D341Med (cell line): ENCODE measurements around the gene ODAD3.
A peak's percentile ranks its signal among the peaks of the same experiment; 100 is the strongest.
"Not testable (repeated sequence)": the region's sequence is repeated elsewhere in the genome, so short reads cannot be mapped to it uniquely, and the experiment has no call there.

ENCODE experiments used
- DNase-seq: peaks from one replicate; pipeline ENCODE4 v3.0.0; 2012; ENCODE audit warnings: low spot score

The ODAD3 gene

DNA sequence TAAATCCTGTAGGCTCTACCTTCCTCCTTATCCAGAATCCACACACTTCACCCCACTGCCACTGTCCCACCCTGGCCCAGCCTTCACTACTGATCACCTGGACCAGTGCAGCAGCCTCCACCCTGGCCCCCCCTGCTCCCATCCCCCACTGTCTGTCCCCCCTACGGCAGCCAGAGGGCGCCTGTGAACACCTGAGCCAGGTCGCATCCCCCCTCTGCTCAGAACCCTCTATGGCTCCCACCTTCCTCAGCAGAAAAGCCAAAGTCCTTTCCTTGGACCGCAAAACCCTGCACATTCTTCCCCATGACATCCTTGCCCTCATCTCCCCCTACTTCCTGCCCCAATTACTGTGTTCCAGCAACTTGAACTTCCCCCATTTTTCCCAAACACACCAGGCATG lies 25.3 kb upstream of the ODAD3 start:
- DNase-seq = peak; percentile 49

GRCh38 chr19:11458912-11459311 lies 24.0 kb upstream of the ODAD3 start:
- DNase-seq = not testable (repeated sequence)

DNA sequence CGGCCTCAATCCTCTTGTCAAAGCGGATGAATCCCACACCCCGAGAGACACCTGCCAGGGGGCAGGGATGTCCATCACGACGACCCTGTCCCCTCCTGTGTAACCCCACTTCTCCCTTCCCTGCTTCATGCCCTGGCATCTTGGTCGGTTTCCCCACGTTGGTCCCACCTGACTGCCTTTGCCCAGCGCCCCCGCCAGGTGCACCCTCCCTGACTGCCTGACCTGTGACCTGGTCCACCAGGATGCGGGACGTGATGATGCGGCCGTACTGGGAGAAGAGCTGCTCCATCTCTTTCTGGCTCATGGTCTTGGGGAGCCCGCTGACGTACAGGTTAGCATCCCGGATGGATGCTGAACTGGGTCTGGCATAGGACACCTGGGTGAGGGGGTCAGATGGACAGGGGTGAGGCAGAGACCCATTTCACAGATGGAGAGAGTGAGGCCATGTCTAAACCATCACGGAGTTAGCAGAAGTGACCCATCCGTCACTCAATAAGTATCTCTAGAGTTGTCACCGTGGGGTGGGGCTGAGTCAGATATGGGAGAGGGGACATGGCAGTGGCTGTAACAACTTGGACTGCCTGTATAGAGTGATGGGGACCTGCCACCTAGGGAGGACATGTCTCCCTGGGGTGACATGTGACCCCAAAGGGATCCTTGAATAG lies 23.4 kb upstream of the ODAD3 start:
- DNase-seq = no peak

DNA sequence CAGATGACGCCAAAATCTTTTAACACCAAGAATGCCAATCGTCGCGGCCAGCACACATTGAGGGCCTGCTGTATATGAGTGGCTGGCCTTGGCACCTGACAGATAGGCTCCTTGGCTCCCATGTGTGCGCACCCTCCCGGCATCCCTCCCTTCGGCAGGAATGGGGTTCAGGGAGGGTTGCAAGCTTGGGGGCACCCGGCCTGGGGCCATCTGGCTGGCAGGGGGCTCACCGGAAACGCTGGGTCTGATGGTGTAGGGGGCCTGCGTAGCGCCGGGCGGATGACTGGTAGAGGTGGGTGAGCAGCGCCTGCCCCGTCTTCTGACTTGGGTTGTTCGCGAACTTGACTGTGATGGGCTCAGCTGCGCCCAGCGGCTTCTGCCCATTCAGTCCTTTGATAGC lies 22.9 kb upstream of the ODAD3 start:
- peak; percentile 33 for DNase-seq

- DNase-seq = peak; percentile 38
Measured at GRCh38 chr19:11457115-11457514, 22.2 kb upstream of the ODAD3 start.

DNA sequence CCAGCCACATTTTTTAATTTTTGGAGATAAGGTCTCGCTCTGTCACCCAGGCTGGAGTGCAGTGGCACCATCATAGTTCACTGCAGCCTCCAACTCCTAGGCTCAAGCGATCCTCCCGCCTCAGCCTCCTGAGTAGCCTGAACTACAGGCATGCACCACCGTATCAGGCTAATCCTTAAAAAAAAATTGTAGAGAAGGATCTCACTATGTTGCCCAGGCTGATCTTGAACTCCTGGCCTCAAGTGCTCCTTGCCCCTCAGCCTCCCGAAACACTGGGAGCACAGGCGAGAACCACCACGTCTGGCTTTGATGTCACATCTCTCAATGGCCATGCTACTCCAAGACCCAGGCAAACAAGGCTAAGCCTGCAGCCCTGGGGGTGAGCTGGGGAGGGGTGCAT lies 21.7 kb upstream of the ODAD3 start:
- DNase-seq = no peak

- DNase-seq = not testable (repeated sequence)
Measured at GRCh38 chr19:11455233-11455554, 20.3 kb upstream of the ODAD3 start.

- peak; percentile 73 for DNase-seq
Measured at GRCh38 chr19:11453468-11454341, 18.8 kb upstream of the ODAD3 start.

- DNase-seq = peak; percentile 45
Measured at GRCh38 chr19:11452620-11453310, 17.8 kb upstream of the ODAD3 start.

DNA sequence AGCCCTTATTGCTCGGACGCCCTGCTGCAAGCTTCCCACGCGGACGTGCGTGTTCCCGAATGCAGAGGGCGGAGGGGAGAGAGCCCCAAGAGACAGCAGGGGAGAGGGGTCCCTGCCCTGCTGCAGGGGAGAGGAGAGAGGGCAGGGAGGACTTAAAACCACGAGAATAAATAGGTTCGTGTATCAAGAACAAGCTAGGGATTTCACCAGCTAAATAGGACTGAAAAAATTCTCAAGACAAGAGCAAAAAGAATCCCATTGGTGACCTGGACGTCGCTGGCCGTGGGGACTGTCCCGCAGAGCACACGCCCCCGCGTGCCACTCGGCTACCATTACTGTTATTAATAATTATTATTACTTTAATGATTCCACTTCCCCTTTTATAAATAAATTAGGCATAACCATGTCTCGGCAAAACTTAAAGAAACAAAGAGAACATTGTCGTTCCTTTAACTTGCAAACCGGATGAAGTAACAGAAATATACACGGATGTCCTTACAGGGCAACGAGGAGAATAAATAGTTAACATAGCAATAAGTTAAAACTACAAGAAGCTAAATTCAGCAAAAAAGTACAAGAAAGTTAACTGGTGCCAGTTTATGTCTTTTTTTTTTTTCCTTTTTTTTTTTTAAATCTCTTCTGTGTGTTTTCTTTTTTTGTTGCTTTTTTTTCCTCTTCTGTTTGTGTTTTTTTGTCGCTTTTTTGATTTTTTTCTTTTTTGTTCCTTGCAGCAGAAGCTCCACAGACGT lies 17.1 kb upstream of the ODAD3 start:
- DNase-seq = peak; percentile 34

- peak; percentile 34 for DNase-seq
Measured at GRCh38 chr19:11451327-11451870, 16.5 kb upstream of the ODAD3 start.

DNA sequence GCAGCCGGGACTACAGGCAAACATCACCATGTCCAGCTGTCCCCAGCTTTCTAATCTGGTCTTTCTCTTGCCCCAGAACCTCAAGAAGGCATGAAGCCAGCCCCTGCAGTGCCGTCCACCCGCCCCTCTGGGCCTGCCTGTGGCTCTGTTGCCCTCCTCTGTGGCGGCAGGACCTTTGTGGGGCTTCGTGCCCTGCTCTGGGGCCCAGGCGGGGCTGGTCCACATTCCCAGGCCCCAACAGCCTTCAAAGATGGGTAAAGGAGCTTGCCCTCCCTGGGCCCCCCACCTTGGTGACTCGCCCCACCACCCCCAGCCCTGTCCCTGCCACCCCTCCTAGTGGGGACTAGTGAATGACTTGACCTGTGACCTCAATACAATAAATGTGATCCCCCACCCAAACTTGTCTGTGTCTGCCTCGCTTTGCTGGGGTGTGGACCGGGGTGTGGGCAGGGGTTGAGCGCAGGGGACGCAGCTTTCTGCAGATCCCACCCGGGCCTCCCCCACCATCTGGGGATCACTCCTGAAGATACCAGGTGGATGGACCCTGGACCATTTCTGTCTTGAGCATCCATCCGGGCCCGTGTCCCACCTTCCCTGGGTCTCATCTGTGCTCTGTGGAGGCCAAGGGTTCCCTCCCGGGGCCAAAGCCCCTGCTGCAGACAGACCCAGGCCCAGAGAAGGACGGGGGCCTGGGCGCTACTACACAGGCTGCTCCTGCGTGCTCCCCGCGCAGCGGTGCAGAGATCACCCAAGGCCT lies 15.8 kb upstream of the ODAD3 start:
- DNase-seq = peak; percentile 33

GRCh38 chr19:11448923-11449554 lies 14.1 kb upstream of the ODAD3 start:
- peak; percentile 26 for DNase-seq

DNA sequence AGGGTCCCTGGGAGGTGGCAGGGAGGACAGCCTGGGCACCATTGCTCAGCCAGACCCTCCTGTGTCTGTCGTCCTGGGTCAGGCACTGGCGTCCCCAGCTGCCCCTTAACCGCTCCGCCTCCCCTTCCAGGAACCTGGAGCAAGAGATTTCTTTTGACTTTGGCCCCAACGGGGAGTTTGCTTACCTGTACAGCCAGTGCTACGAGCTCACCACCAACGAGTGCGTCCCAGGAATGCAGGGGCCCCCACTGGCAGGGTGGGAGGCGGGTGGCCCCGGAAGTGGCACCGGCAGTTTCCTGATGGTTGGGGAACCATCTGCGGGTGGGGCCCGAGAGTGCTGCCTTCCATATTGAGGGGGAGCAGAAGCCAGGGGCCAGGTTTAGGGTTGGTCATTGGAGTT lies 13.5 kb upstream of the ODAD3 start:
- no peak for DNase-seq

DNA sequence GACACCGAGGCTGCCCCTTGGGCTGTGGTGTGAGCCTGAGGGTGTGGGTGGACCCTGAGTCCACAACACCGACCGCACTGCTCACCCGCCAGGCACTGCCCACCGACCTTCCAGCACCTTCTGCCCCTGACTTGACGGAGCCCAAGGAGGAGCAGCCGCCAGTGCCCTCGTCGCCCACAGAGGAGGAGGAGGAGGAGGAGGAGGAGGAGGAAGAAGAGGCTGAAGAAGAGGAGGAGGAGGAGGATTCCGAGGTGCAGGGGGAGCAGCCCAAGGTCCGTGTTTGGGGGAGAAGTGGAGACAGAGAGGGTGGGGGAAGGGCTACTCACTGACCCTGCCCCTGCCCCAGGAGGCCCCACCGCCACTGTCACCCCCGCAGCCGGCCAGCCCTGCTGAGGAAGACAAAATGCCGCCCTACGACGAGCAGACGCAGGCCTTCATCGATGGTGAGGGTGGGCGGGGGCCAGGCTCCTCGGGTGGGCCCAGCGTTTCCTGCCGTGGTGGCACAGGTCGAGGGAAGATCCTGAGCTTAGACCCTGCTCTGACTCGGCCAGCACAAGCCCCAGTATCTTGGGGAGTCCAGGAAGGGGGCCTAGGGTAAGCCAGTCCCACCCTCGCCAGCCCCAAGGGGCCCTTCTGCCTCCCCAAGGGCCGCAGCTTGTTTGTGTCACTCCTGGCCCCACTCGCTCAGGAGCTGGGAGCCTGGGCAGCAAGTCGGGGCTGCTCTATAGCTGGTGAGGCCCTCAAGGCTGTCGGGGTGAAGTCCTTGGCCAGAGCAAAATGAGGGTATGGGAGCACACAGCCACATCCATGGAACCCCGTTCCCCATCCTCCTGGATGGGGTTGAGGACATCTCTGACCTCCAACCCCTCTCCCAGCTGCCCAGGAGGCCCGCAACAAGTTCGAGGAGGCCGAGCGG lies 12.7 kb upstream of the ODAD3 start:
- peak; percentile 38 for DNase-seq

DNA sequence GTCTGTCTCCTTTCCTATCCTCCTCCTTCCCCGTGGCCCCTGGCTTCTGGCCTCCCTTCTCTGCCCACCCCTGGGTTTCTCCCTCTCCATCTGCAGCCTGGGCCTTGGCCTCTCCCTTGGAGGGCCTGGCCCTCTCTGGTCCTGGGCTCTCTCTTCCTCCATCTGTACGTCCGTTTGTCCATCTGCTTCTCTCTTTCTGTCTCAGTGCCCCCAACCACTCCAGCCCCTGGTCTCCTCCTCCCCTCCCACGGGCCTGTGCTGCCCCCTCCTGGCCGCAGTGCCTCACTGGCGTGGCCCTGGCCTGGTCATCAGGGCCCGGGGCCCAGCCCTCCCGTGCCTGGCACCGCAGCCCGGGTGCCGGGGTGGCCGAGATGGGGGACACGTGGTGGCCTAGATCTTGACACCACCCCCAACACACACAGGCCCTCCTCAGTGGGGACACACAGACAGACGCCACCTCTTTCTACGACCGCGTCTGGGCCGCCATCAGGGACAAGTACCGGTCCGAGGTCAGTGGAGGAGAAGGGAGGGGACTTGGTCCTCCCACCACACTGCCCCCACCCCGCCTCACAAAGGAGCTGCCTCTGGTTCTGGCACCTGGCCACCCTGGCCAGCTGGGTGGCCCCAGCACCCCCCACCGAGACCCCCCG lies 11.9 kb upstream of the ODAD3 start:
- peak; percentile 90 for DNase-seq

- no peak for DNase-seq
Measured at GRCh38 chr19:11446271-11446651, 11.3 kb upstream of the ODAD3 start.

- DNase-seq = no peak
Measured at GRCh38 chr19:11445141-11445540, 10.2 kb upstream of the ODAD3 start.

DNA sequence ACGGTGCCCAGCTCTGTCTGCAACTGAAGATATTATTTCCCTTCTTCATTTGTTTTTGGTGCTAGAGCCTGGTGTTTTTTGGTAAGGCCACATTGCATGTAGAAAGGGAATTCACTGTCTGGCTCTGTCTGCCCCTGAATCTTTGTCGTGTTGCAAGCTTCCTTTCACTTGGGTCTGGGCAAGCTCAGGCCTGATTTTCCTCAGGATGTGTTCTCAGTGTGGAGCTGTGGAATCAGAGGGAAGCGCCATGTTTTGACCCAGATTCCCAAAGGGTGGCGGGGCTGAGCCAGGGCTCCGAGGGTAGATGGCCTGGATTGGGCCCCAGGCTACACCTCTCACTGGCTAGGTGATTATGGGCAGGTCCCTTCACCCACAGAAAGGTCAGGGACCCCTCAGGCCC lies 9.1 kb upstream of the ODAD3 start:
- no peak for DNase-seq
